Amniotic epithelial cell (primary cell): Measurements from ENCODE around the gene MAP3K4.
A peak's percentile ranks its signal among the peaks of the same experiment; 100 is the strongest.

Source experiments
- DNase-seq: peaks from one replicate; pipeline ENCODE4 v3.0.0-alpha.2; 2010; ENCODE audit warnings: low read depth

The MAP3K4 gene

DNA sequence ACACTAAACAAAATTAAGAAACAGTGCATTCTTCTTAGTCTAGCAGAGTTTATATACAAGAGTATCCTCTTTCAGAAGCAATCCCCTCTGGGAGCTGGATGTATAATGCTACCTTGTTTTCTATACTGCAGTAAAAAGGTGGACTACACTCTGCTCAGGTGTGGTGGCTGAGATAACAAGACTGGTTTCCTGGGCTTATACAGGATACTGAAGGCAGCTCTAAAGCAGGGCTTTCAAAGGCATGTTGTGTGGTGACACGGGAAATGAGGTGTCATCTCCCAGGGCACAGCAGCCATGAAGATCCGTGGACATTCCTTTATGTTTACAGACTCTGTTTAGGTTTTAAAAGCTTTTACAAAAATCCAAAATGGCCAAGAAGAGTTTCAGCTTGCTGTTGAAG is 136.7 kb downstream of the MAP3K4 start:
- DNase-seq = no peak

DNA sequence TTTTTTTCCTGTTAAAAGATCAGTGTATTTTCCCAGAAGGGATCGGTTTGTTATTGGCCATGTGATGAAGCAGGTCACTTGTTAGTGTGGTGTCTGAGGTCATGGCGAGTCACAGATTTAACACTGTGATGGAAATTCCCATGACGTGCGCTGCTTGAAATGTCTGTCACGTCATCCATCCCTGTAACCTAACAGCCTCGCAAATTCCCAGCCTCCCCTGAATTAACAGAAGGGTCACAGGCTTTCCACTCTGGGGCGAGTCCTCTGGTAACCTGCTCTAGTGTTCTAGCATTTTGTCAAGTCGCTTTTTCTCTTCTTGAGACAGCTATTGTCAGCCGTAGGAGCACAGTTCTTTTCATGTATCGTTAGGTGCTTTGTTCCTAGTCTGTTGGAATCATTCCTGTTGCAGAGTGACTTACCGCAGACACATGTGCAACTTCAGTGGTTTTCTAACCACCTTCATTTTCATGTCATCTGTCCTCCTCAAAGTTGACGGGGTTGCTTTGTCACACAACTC is 137.2 kb downstream of the MAP3K4 start:
- peak; percentile 38 for DNase-seq

DNA sequence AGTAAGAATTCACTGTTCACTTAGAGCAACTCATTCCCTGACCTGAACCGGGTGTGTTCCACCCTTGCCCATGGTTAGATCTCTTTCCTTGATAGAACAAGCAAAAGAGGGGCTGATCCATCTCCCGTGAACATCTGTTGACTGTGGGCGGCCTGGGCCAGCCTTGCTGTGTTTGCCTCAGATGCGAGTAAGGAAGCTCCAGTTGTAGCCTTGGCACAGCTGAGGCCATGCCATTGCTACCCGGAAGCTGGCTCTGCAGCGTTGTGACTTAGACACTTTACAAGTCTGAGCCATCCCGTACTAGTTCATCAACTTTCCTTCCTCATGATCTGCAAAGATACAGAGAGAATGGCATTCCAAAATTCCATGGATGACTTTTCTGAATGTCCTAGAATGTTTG is 139.0 kb downstream of the MAP3K4 start:
- no peak for DNase-seq

DNA sequence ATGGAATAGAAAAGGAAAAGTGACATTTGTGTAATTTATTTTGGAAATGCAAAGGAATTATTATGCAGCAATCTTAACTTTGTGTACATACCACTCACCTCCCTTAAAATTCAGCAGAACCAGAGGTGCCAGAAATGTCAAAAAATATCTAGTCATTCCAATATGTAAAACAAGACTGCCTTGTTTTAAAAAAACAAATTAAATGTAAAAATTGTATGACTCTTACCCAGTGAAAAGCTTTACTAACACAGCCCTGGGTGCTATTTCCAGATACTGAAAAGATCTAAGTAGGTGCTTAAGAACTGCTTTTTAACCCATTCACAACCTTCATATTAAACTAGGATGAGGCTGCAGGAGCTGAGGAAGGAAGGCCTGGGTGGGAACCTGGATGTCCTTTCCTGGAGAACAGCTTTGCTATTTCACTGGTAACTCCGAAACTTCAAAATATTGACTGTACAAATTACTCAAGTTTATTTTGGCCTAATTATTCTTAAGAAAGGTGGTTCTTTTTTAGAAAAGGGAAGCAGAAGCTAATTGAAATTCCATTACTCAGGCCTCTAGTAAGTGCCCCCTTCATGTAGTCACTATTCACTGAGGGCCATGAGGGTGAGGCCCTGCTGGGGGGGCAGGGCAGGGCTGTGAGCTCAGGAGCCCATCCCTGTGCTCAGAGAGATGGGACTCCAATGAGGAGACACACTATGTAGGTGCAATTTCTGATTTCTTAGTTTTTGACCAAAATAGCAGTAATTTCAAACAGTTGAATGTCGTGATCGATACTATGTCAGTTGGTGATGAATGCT is 139.6 kb downstream of the MAP3K4 start:
- DNase-seq = no peak

DNA sequence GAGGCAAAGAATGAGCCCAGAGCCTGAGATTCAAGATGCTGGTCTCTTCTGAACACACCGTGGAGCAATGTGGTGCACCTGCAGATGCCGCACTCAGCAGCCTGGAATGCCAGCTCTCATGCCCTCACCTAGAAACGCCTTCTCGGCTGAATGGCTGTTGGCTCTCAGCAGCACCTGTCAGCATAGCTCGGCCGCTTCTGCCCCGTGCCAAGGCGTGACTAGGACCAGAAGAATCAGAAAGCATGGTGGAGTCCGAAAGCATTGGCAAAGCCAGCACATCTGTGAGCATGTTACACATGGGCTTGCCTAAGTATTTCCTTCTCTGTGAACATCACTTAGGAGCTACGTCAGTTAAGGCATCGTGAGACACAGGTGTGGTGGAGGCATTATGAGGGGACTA is 140.8 kb downstream of the MAP3K4 start:
- no peak for DNase-seq

DNA sequence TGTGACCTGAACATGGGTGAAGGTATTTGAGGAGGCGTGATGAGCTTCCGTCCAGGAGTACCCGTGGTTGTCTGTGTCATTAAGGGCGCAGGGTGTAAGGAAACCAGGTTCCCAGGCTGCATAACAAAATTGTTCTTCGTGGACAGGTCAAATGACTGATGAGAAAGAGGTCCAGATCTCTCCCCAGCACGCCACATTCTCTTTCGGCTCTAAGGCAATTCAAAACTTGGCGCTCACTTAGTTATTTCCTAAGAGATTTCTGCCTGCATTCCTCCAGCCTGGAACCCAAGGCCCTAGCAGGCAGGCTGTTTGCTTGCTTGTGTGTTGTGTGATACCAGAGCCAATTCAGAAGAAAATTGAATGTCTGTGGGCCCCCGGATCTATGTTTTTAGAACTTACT is 142.4 kb downstream of the MAP3K4 start:
- DNase-seq = peak; percentile 17

DNA sequence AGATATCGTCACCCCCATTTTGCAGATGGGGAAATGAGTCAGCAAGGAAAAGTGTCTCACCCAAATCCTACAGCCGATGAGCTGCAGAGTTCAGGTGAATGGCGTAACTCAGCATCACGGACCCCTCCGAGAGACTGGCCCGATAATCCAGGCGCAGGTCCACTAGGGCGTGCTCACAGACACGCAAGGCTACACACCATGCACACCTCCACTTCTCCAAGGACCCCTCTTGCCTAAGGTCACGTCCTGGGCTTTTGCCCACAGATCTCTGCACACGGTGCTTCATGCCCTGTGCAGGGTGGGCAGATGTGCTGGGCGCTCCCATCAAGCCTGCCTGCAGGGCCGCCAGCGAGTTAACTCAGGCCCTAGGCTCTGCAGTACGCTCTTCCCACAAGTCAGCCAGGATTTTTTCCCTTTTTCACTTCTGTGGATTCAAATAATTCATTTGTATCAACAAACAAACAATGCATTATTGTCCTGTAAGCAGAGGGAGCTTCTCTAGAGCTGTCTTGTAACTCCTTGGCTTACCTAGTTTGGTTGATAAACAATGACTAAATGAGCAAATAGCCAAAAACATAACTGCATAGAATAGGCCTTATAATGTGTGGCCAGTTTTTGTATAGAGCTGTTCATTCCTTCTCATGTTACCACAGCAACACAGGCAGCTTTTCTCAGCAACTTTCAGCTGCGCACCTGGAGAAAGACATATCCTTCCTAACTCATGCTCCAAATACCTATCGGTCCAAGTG is 143.2 kb downstream of the MAP3K4 start:
- DNase-seq = no peak

DNA sequence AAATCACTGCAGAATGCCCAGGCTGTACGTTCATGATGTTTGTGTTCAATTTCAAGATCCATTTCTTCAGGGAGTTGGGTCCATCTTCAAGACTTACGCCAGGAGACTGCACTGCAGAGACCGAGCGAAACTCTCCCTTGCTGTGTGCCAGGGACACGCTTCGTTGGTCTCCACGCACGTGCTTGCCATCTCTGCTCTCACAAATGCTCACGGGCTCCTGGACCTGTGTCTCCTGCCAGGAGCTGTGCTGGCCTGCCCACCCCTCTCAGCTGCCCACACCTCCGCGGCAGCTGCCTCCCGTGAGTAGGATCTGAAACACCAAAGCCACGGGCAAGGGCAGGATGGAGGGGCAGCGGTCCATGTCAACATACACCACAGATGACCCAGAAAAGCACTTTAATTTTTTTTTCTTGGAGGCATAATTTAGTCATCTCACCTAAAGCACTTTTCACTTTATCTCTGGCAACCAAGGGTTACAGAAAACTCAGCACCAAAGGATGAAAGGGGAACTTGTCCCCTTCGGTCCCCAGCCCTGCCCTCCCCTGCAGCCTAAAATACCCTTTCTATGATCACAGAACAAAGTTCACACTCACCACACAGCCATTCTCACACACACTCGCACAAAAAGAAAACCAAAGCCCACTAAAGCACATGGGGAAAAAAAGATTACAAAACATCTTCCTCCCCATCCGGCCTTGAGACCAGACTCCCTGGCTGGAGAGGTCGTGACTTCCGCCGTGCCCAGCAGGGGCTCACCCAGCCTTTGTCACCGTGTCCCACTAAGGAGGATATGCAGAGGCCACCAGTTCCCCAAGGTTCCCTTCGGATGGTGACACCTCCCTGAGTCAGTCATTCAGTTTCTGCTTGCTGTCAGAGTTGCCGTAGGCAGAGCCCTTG is 144.4 kb downstream of the MAP3K4 start:
- DNase-seq = no peak

DNA sequence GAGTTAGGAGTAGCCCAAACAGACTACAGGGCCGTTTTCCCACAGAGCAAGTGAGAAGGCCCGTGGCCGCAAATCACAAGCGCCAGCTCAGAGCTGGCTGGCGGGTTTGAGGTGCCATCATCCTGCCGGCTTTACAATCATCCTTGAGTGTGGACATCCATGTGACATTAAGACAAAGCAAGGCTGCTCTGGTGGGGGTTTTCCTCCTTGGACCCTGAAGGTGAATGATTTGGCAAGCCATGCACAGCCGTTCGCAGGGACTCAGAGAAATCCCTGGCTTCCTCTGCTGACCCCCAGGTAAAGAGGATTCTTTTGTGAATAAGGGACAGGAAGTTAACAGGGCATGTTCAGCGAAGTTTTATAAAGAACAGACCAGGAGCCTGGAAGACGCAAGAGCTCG is 145.1 kb downstream of the MAP3K4 start:
- no peak for DNase-seq

DNA sequence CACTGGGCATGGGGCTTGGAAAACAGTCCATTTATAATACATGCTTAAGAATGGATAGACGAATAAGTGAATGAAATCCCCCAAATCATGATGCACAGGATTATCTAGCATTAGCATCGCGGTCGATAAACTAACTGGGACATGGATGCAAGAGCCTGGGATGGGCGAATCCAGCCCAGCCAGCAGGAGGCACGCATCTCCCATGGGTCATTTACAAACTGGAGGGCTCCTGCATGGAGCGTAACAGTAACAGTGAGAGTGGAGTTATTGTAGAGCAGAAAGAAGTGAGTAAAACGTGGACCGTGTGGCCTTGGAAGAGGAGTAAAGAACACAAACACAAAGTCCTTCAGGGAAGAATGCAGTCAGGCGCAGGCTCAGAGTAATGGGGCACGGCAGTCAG is 145.8 kb downstream of the MAP3K4 start:
- DNase-seq = no peak

DNA sequence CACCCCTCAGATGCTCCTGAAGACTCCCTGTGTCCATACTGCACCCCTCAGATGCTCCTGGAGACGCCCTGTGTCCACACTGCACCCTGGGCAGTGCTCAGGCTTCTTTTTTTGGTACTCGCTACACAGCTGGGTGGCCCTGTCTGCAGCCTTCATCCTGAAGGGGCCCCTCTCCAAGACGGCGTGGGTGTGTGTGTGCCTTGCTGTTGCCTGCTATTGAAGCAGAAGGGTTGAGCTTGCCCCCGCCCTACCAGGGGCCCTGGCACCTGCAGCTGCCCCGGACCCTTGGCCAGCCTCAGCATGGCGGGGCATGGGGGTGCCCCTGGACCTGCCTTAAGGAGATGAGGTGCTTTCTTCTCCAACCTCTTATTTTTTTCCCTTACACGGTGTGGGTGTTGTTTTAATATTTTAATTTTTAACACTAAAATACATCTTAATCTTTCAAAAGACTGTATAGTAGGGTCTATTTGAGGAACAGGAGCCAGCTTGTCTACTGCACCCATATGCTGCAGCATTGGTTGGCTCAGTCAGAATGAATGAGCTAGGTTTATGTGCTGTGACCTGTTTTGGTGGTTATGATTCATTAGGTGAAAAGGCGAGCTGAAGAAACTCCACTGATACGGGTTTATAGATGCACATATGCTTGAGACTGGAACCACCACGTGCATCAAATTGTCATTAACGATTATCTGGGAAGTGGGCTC is 146.4 kb downstream of the MAP3K4 start:
- DNase-seq = peak; percentile 54

DNA sequence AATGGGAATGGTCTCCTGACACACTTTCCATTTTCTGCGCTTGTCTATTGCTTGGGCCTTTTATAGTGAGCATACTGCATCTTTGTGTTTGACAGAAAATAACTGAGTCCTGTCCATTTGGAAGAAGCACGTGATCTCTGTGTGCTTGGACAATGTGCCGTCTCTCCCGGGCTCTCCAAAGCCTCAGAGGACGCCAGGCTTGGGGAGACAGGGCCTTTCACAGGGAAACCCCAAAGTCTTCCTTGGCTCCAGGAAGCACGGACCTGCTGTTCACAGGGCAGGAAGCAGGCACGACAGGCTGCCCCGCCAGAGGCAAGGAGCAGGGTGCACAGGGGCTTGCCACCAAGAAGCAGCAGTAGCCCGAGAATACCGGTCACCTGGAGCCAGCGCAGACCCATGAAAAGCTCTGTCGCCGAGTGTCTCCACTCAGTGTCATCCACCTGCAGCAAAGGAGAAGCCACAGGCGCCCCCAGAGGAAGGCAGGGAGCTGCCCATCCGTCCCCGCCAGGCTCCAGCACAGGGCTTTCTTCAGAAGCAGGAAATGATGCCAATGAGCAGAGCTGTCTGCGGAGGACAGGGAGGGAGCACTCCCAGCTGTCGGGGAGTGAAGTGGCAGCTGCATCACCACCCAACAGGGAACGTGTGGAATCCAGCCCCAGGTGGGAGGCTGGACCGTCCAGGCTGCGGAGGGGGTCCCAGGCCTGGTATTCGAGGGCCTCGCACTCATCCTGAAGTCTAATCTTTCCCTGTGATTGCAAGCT is 147.2 kb downstream of the MAP3K4 start:
- DNase-seq = no peak

DNA sequence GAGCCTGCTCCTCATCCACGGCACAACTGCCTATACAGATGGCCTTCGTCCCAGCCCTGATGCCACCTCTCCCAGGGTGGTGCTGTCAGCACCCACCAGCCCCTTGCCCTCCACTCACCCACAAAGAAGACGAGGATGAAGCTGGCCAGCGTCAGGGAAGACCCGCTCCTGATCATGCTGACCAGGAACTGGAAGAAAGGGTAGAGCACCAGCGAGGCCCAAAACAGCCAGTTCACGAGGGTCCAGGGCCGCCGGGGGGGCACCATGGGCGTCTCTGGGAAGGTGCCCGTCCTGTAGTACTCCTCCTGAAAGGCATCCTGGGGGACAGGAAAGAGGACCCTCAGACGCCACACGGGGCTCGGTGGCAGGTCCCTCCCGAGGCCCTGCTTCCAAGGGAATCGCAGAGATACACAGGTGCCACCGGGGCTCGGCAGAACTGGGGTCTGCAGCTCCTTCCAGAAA is 147.8 kb downstream of the MAP3K4 start:
- DNase-seq = no peak

DNA sequence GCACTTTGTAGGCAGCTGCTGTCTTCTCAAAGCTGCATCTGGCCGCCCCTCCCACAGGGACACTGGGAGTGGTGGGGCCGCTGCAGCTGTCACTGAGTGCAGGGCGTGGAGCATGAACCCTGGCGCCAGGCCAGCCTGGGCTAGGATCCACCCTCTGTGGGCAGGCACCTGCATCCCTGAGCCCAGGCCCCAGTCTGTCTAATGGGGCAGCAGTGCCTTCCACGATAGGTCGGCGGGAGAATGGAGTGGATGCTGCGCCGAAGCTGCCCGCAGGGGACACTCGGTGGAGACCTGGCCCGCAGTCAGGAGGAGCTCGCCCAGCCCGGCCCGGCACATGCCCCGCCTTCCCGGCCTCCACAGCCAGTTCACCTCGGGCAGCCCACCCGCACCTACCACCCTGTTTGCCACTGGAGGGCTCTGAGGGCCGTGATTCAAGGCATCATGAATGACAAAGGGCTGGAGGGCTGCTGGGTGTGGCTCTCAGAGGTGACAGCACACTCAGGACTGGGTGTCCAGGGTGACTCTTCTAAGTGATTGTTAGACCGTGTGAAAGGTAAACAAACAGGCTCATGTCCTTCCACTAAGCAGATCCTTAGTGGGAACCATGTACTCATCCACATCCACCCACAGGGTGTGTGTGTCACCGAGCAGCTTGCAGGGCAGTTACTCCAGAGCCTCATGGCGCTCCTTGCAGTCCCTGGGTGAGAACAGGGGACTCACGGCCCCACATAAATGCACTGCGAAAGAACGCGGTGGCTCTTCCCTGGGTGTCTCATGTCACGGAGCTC is 148.4 kb downstream of the MAP3K4 start:
- DNase-seq = no peak

DNA sequence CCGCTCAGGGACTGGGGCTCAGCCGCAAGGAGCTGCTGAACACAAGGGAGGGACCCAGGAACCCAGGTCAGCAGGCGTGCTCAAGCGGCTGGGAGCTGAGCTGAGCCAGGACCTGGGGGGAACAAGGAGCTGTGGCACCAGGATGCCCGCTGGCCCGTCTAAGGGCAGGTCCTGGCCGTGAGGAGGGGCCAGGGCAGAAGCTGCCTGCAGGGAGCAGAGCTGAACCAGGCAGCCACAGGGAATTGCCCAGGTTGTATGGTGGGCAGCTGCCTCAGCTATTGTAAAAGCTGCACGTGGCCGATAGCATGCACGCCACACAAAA is 148.9 kb downstream of the MAP3K4 start:
- no peak for DNase-seq

DNA sequence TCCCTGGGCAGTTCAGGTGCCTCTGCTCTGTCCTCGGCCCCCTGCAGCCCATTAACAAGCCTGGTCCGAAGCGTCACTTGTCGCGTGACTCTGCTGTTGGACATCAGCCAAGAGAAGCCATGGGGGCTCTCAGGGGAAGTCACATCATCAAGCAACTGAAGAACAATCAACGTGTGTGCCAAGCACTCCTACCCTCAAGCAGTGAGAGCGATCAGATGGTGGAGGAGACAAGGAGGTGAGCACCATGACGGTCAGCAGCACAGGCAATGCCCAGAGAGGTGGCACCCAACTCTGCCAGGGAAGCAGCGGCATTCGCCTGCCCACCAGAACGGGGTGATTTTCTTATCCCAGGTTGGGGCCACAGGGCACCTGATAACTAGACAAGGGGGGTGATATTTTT is 149.6 kb downstream of the MAP3K4 start:
- no peak for DNase-seq

DNA sequence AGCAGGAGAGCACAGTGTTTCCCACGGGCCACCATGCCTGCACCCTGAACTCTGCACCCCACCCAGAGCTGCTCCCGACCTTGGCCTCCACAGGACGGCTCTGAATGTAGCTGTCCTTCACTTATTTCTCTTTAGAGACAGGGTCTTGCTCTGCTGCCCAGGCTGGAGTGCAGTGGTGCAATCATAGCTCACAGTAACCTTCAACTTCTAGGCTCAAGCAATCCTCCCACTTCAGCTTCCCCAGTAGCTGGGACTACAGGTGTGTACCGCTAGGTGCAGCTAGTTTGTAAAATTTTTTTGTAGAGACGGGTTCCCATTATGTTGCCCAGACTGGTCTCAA is 151.4 kb downstream of the MAP3K4 start:
- DNase-seq = no peak

DNA sequence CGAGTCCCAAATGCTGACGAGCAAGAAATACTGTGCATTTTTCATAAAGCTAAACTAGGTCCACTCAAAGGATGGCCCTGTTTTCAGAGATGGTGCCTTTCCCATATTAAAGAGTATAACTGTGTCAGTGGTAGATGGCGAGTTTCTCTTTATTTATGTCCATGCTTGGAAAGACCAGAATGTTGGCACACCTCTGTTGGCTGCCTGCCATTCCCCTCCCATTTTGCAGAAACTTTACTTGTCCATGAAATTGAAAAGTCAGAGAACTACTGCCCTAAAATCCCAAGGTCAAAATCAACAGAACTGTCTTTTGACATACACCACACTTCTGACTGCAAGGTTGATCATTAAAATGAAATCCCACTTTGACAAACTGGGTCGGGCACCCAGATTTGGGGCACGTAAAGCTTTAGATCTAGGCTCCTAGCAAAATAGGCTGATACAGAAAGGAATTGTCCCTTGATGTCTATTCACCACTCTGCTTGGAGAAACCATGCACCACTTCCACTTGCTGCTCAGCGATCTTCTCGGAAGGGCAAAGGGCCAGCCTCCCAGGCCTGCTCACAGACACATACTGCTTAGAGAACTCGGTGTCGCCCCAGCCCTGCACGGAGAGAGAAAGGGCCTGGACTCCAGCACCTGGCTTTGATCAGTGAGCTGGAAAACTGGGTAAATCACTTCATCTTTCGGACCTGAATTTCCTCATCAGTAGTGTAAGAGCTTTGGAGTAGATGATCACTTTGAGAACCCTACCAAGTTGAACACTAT is 152.3 kb downstream of the MAP3K4 start:
- DNase-seq = no peak

DNA sequence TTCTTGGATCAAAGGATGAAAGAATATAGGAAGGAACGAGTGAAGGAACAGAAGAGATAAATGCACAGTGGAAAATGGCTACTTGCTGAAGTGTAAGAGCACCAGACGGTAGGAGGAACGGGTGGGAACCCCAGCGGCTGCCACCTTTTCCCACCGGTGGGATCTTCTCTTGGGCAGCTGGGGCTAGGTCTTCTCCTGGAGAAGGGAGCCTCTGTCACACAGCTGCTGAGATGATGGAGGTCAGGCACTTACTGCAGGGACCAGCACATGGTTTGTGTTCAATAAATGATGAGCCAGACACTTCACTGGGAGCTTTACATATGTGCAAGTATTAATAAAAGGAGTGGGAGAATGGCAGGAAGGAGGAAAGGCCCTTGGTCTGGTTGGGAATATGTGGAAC is 158.6 kb downstream of the MAP3K4 start:
- DNase-seq = no peak

DNA sequence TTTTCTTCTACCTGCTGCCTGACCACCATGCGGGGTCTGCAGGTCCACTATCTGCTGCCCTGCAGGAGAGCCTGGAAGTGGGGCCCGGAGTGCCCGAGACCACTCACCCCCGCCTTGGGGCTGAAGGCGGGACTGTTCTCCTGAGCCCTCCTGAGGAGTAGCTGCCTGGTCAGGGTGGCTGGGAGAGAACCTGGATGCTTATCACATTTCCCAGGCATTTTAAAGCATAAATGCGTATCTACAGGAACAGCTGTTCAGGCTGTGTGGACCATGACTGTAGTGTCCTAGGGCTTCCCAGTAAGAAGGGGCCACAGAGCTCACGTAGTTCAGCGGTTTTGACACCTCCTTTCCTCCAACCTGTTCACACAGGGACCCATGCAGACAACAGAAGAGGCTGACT is 159.0 kb downstream of the MAP3K4 start:
- DNase-seq = no peak
